DOHH2 (cell line): Measurements from ENCODE around the gene TMEM37.

ENCODE experiments used
- H3F3A ChIP-seq: fragments of 200-600 bp; sonication (generic), shearing (Covaris generic); 2 replicates; pipeline ENCODE4 v1.6.0; 2016; ENCODE audit warnings: antibody characterized with exemption, mild to moderate bottlenecking; ENCODE audit not compliant: control insufficient read depth, insufficient read depth
- H3K27ac ChIP-seq: fragments of 200-600 bp; sonication (generic); 2 replicates; pipeline ENCODE4 v1.5.1; 2014; ENCODE audit warnings: low read depth, mild to moderate bottlenecking, low read length, moderate library complexity
- H3K27me3 ChIP-seq: fragments of 200-600 bp; sonication (generic); 2 replicates; pipeline ENCODE4 v1.6.1; 2014; ENCODE audit warnings: mild to moderate bottlenecking, low read length, mixed read lengths; ENCODE audit not compliant: control insufficient read depth
- H3K36me3 ChIP-seq: fragments of 200-600 bp; sonication (generic); 2 replicates; pipeline ENCODE4 v1.6.1; 2014; ENCODE audit warnings: mild to moderate bottlenecking, low read length, moderate library complexity, mixed read lengths; ENCODE audit not compliant: control insufficient read depth
- H3K4me1 ChIP-seq: fragments of 200-600 bp; sonication (generic); 2 replicates; pipeline ENCODE4 v1.6.1; 2014; ENCODE audit warnings: mild to moderate bottlenecking, low read length, mixed read lengths; ENCODE audit not compliant: control insufficient read depth
- H3K4me2 ChIP-seq: fragments of 200-600 bp; sonication (generic); 2 replicates; pipeline ENCODE4 v1.6.0; 2014; ENCODE audit warnings: mild to moderate bottlenecking, low read length, moderate library complexity
- H3K4me3 ChIP-seq: fragments of 200-600 bp; sonication (generic); 2 replicates; pipeline ENCODE4 v1.5.1; 2014; ENCODE audit warnings: mild to moderate bottlenecking, low read length, mixed read lengths
- H3K79me2 ChIP-seq: fragments of 200-600 bp; sonication (generic); 2 replicates; pipeline ENCODE4 v1.6.1; 2014; ENCODE audit warnings: mild to moderate bottlenecking, low read length, mixed read lengths; ENCODE audit not compliant: control insufficient read depth
- H3K9me2 ChIP-seq: fragments of 200-600 bp; sonication (generic); replicated peaks from 2 replicates; pipeline ENCODE4 v1.6.1; 2014; ENCODE audit warnings: mild to moderate bottlenecking, low read length, mixed read lengths; ENCODE audit not compliant: control insufficient read depth
- H3K9me3 ChIP-seq: fragments of 200-600 bp; sonication (generic); 2 replicates; pipeline ENCODE4 v1.6.1; 2014; ENCODE audit warnings: antibody characterized with exemption, low read length, mixed read lengths; ENCODE audit not compliant: control insufficient read depth, insufficient read depth
- H4K20me1 ChIP-seq: fragments of 200-600 bp; sonication (generic); 2 replicates; pipeline ENCODE4 v1.6.0; 2014; ENCODE audit warnings: low read depth, mild to moderate bottlenecking, antibody characterized with exemption, low read length, moderate library complexity; ENCODE audit not compliant: control insufficient read depth, insufficient read depth
- EZH2phosphoT487 ChIP-seq: fragments of 200-600 bp; sonication (generic); IDR thresholded peaks from 2 replicates; pipeline ENCODE4 v1.6.1; 2017; ENCODE audit warnings: borderline replicate concordance, mild to moderate bottlenecking, antibody characterized with exemption, low read length, moderate library complexity, mixed read lengths
- TF ChIP-seq, protein P1 (sequence below): fragments of 200-600 bp; sonication (generic); IDR thresholded peaks from one replicate; pipeline ENCODE4 v1.5.1; 2014; ENCODE audit warnings: antibody characterized with exemption, mild to moderate bottlenecking, low read depth, low read length; ENCODE audit not compliant: poor library complexity, severe bottlenecking

TMEM37 gene

DNA sequence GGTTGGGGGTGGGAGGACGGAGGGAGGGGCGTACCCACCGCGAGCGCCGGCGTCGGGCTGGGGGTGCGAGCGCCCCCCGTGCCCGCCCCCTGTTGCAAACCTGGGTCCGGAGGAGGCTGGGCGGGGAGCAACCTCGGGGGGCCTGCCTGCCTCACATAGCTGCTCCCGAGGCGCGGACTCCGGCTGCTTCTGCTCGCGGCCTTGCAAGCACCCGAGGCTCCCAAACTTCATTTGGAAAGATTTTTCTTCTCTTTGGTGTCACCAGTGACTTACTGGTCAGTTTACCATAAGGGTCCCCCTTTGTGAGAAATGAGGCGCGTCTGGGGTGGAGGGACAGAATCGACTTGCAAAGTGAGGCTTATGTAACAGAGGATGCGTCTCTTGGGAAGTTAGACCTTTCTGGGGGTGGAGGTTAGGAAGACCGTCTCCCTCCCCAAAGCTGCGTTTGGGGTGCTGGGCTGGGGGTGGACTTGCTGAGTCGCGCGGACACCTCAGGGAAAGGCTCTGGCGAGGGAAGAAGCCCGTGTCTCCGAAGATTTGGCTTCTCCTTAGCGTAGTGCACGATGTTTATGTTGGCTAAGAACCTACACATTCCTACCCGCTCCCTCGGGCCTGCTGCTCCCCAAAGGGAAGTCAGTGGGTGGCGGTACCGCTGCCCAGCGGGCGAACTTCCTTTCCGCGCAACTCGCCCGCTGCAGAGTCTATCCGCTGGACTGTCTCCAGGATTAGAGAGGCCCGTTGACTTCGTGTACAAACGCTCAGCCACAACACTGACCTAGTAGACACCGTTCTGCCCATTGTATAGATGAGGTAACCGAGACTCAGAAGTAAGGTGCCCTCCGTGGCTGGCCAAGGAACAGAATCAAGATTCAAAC, 559 bp downstream of the TMEM37 start:
- peak overlapping the region; percentile 57 for H3K4me3 ChIP-seq
- peaks cover 19% of the 10 kb centered on the region for H3K4me1 ChIP-seq
- H3K27ac ChIP-seq: no peak overlapping the region
- H3K9me3 ChIP-seq: no peaks in the 10 kb centered on the region
- H3K9me2 ChIP-seq: no peaks in the 10 kb centered on the region
- H3K36me3 ChIP-seq: no peaks in the 10 kb centered on the region
- peaks cover 12% of the 10 kb centered on the region; the same call in 1 of the 2 replicates for H4K20me1 ChIP-seq
- H3K27me3 ChIP-seq: peaks cover 79% of the 10 kb centered on the region
- H3K4me2 ChIP-seq: peak overlapping the region; percentile 74
- TF ChIP-seq EZH2phosphoT487: no peak; the same call in none of the 2 replicates
- TF ChIP-seq, protein P1, sequence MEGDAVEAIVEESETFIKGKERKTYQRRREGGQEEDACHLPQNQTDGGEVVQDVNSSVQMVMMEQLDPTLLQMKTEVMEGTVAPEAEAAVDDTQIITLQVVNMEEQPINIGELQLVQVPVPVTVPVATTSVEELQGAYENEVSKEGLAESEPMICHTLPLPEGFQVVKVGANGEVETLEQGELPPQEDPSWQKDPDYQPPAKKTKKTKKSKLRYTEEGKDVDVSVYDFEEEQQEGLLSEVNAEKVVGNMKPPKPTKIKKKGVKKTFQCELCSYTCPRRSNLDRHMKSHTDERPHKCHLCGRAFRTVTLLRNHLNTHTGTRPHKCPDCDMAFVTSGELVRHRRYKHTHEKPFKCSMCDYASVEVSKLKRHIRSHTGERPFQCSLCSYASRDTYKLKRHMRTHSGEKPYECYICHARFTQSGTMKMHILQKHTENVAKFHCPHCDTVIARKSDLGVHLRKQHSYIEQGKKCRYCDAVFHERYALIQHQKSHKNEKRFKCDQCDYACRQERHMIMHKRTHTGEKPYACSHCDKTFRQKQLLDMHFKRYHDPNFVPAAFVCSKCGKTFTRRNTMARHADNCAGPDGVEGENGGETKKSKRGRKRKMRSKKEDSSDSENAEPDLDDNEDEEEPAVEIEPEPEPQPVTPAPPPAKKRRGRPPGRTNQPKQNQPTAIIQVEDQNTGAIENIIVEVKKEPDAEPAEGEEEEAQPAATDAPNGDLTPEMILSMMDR: no peak
- no peaks in the 10 kb centered on the region for H3K79me2 ChIP-seq
- no peaks in the 10 kb centered on the region for H3F3A ChIP-seq

GRCh38 chr2:119432851-119433522, 1.3 kb downstream of the TMEM37 start:
- Histone ChIP-seq H3K4me3 (no peak overlapping the region), H3K27ac (no peak overlapping the region), H3K36me3 (no peaks in the 10 kb centered on the region), H3F3A (no peaks in the 10 kb centered on the region), H4K20me1 (peaks cover 12% of the 10 kb centered on the region; the same call in 1 of the 2 replicates), H3K9me2 (no peaks in the 10 kb centered on the region), H3K9me3 (no peaks in the 10 kb centered on the region), H3K4me1 (peaks cover 19% of the 10 kb centered on the region), H3K79me2 (no peaks in the 10 kb centered on the region), H3K4me2 (no peak overlapping the region), H3K27me3 (peaks cover 73% of the 10 kb centered on the region)
- TF ChIP-seq, protein P1: no peak
- no peak for TF ChIP-seq EZH2phosphoT487

DNA sequence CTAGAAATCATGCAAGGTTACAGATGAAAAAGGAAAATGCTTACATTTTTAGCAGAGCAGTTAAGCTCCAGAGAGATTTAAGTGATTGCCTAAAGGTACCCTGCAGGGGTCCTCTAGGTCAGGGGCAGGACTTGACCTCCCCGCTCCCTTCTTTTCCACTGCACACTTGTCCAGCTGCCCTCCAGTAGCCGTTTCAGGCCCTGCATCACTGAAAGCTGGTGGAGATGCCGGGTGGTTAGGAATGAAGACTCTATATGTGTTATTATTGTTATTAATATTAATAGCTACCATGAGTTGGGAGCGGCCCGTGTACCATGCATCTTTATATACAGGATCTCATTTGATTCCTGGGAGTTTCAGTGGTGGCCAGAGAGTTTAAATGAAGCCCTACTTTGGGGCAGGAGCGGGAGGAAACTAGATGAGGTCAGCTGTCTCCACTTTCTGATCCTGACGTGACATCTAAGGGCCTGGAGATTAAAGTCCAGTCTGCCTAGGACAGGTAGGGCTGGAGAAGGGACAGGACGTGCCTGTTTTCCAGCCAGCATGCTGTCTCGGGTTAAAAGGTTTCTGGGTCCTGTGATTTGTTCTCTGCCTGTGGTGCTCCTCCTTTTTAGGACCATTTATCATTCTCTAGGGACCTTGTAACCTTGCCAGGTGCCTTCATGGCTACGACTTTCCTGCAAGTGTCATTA, 2.1 kb downstream of the TMEM37 start:
- no peaks in the 10 kb centered on the region for H3K36me3 ChIP-seq
- TF ChIP-seq, protein P1: no peak
- peaks cover 19% of the 10 kb centered on the region for H3K4me1 ChIP-seq
- H3K4me3 ChIP-seq: no peak overlapping the region
- H3K79me2 ChIP-seq: no peaks in the 10 kb centered on the region
- no peaks in the 10 kb centered on the region for H3F3A ChIP-seq
- H3K27me3 ChIP-seq: peaks cover 72% of the 10 kb centered on the region
- H4K20me1 ChIP-seq: peaks cover 12% of the 10 kb centered on the region; the same call in 1 of the 2 replicates
- H3K27ac ChIP-seq: no peak overlapping the region
- H3K4me2 ChIP-seq: no peak overlapping the region
- no peaks in the 10 kb centered on the region for H3K9me2 ChIP-seq
- no peaks in the 10 kb centered on the region for H3K9me3 ChIP-seq
